ENCODE data around the gene MYNN. TPM values are rescaled to one million over a fixed set of nuclear protein-coding genes. Genes with fewer than 3 reads are reported as not detected.
A peak's percentile ranks its signal among the peaks of the same experiment; 100 is the strongest.

MYNN gene
- total and polyA plus RNA-seq, 2 donors from 2014 or later, result 9.6 to 14.7 TPM

DNA sequence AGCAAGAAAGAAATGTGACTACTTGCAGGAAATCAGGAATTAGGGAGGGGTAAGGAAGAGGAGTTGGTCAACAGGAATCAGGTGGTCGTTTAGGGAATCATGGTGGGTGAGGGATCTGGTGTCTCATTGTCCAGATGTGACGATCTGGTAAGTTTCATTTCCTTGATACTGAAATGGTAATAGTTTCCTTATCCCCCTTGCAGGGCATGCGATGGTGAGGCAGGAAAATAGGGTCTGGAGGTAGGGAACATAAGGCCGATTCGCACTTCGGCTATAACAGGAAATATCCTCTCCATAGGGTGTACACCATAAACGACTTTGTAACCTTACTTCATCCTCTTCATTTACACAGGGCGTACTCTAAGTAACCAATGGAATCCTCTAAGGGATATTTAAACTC, 40.1 kb downstream of the MYNN start:
- no peak for FAIRE-seq

DNA sequence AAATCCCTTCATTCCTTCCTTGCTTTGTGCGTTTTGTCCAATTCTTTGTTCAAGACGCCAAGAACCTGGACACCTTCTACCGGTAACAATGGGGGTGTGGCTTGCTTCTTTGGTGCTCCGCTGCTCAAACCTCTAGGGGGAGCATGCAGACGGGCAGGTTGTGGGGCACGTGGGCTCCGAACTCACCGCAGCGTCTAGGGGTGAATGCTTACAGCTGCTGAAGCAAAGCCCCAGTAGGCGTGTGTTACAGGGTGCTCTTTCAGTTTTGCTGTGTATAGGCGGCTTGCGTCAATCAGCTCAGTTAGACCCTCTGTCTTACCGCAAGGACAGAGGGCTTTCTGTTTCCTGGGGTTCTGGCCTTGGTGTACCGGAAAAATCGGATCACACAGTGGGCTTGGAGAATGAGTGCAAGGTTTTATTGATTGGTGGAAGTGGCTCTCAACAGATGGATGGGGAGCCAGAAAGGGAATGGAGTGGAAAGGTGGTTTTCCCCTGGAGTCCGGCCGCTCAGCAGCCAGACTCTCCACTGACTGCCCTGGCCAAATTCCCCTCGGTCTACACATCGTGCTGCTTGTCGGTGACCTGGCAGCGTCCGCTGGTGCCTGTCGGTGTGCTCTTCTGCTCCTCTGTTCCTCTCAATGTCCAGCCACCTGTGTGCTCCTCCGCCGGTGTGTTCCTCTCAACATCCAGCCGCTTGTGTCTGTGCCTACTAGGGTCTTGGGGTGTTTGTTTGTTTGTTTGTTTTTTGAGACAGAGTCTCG, 40.7 kb downstream of the MYNN start:
- H3K27me3 ChIP-seq (ENCODE audit: control insufficient read depth, insufficient read depth, low read length), result no peaks in the 10 kb centered on the region
- FAIRE-seq (no peak), DNase-seq (peak in 3 of 5 donors; percentile 22 to 41 (median 31))
- peak overlapping the region in 2 of 3 donors; percentile 76 to 77 for H3K4me3 ChIP-seq (ENCODE audit: low read length in 3 of 3)
- H3K36me3 ChIP-seq (ENCODE audit: control insufficient read depth in 2 of 3, insufficient read depth in 3 of 3, low read length in 3 of 3), result no peaks in the 10 kb centered on the region
- TF ChIP-seq, protein P1, sequence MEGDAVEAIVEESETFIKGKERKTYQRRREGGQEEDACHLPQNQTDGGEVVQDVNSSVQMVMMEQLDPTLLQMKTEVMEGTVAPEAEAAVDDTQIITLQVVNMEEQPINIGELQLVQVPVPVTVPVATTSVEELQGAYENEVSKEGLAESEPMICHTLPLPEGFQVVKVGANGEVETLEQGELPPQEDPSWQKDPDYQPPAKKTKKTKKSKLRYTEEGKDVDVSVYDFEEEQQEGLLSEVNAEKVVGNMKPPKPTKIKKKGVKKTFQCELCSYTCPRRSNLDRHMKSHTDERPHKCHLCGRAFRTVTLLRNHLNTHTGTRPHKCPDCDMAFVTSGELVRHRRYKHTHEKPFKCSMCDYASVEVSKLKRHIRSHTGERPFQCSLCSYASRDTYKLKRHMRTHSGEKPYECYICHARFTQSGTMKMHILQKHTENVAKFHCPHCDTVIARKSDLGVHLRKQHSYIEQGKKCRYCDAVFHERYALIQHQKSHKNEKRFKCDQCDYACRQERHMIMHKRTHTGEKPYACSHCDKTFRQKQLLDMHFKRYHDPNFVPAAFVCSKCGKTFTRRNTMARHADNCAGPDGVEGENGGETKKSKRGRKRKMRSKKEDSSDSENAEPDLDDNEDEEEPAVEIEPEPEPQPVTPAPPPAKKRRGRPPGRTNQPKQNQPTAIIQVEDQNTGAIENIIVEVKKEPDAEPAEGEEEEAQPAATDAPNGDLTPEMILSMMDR (IDR thresholded peaks at IDR 0.05; ENCODE audit: borderline replicate concordance, extremely low read depth, insufficient read depth), result peak; percentile 13
- peaks cover 0 to 7% (median 0%) of the 10 kb centered on the region in 3 donors for H3K9me3 ChIP-seq (ENCODE audit: control insufficient read depth in 2 of 3, insufficient read depth in 1 of 3, low read length in 3 of 3)
- no peak overlapping the region for H3K27ac ChIP-seq (ENCODE audit: low read depth in 2 of 2, low read length in 2 of 2)
- peak overlapping the region in 1 of 3 donors; percentile 75 for H3K9ac ChIP-seq (ENCODE audit: low read length in 3 of 3)
- intact Hi-C loops (cut with DNase I), result no loop called here
- peaks cover 0 to 12% (median 5%) of the 10 kb centered on the region in 3 donors for H3K4me1 ChIP-seq (ENCODE audit: control insufficient read depth in 2 of 3, insufficient read depth in 2 of 3, low read depth in 1 of 3, low read length in 3 of 3)

More for the DNA sequence above, 40.1 kb downstream of the MYNN start:
- H3K9me3 ChIP-seq (ENCODE audit: control insufficient read depth in 2 of 3, insufficient read depth in 1 of 3, low read length in 3 of 3), result peaks cover 0 to 7% (median 0%) of the 10 kb centered on the region in 3 donors
- H3K4me1 ChIP-seq (ENCODE audit: control insufficient read depth in 2 of 3, insufficient read depth in 2 of 3, low read depth in 1 of 3, low read length in 3 of 3), result peaks cover 0 to 12% (median 5%) of the 10 kb centered on the region in 3 donors
- no peak for DNase-seq
- H3K36me3 ChIP-seq (ENCODE audit: control insufficient read depth in 2 of 3, insufficient read depth in 3 of 3, low read length in 3 of 3), result no peaks in the 10 kb centered on the region
- peak overlapping the region in 2 of 3 donors; percentile 22 to 75 for H3K9ac ChIP-seq (ENCODE audit: low read length in 3 of 3)
- TF ChIP-seq, protein P1 (IDR thresholded peaks at IDR 0.05; ENCODE audit: borderline replicate concordance, extremely low read depth, insufficient read depth), result no peak
- H3K27me3 ChIP-seq (ENCODE audit: control insufficient read depth, insufficient read depth, low read length), result no peaks in the 10 kb centered on the region
- no peak overlapping the region for H3K27ac ChIP-seq (ENCODE audit: low read depth in 2 of 2, low read length in 2 of 2)
- intact Hi-C loops (cut with DNase I), result no loop called here
- H3K4me3 ChIP-seq (ENCODE audit: low read length in 3 of 3), result peak overlapping the region; percentile 62 to 77 (median 76)

DNA sequence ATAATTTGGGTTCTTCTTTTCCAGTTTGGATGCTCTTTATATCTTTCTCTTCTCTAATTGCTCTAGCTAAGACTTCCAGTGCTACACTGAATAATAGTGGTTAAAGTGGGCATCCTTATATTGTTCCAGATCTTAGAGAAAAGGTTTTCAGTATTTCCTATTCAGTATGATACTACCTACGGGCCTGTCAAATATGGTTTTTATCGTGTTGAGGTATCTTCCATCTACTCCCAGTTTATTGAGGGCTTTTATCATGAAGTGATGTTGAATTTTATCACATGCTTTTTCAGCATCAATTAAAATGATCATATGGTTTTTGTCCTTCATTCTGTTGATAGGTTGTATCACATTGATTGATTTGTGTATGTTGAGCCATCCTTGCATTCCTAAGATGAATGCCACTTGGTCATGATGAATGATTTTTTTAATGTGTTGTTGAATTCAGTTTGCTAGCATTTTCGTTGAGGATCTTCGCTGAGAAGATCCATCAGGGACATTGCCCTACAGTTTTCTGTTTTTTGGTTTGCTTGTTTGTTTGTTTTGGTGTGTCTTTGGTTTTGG, 42.5 kb downstream of the MYNN start:
- FAIRE-seq, result no peak
- Histone ChIP-seq H3K27me3 (ENCODE audit: control insufficient read depth, insufficient read depth, low read length) (no peaks in the 10 kb centered on the region), H3K4me3 (ENCODE audit: low read length in 3 of 3) (no peak overlapping the region), H3K9ac (ENCODE audit: low read length in 3 of 3) (no peak overlapping the region), H3K27ac (ENCODE audit: low read depth in 2 of 2, low read length in 2 of 2) (no peak overlapping the region), H3K9me3 (ENCODE audit: control insufficient read depth in 2 of 3, insufficient read depth in 1 of 3, low read length in 3 of 3) (peaks cover 0 to 7% (median 0%) of the 10 kb centered on the region in 3 donors), H3K4me1 (ENCODE audit: control insufficient read depth in 2 of 3, insufficient read depth in 2 of 3, low read depth in 1 of 3, low read length in 3 of 3) (peaks cover 0 to 12% (median 5%) of the 10 kb centered on the region in 3 donors), H3K36me3 (ENCODE audit: control insufficient read depth in 2 of 3, insufficient read depth in 3 of 3, low read length in 3 of 3) (no peaks in the 10 kb centered on the region)
- intact Hi-C loops (cut with DNase I), result no loop called here
- TF ChIP-seq, protein P1 (IDR thresholded peaks at IDR 0.05; ENCODE audit: borderline replicate concordance, extremely low read depth, insufficient read depth), result no peak
- DNase-seq, result no peak
